HG02759 (cell line): ENCODE measurements around the gene TRIM28.
A peak's percentile ranks its signal among the peaks of the same experiment; 100 is the strongest.
"Not testable (repeated sequence)": the region's sequence is repeated elsewhere in the genome, so short reads cannot be mapped to it uniquely, and the experiment has no call there.

Experiments
- ATAC-seq: cut with Tn5 transposase; IDR thresholded peaks from one replicate; pipeline ENCODE4 v1.9.1; 2021; ENCODE audit warnings: mild to moderate bottlenecking, moderate library complexity; ENCODE audit not compliant: unreplicated experiment

Gene TRIM28

DNA sequence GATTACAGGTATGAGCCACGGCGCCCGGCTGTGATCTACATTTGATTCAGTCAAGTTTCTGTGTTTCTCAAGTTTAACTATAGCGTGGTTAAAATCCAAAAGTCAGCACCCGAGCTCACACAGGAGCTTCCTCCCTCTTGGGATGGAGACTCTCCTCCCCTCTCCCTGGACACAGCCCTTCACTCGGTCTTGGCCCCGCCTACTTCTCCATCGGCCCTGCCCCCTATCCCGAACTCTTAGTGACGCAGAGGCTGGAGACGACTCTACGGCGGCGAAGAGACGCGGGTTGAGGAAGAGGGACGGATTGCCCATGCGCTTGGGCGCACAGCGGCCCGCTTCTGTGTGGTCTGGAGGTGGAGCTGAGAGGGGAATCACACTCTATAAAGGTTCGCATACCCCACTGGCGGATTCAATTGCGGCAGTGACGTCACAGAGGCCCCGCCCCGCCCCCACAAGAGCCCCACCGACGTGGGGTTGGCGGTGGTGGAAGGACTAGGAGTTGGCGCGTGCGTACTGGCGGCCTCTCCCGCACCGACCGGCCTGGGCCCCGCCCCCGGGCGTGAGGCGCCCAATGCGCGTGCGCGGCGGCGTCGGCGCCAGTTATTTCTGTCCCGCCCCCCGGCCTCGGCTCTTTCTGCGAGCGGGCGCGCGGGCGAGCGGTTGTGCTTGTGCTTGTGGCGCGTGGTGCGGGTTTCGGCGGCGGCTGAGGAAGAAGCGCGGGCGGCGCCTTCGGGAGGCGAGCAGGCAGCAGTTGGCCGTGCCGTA lies at the start of gene TRIM28:
Gene TRIM28 (plus strand): TSS at position 239 of the 765 bp plus-strand sequence. CDS start 694 bp downstream, outside the sequence.
- ATAC-seq: peak; percentile 78

GRCh38 chr19:58497634-58498170 lies 46.2 kb upstream of the TRIM28 start:
- ATAC-seq: no peak

- ATAC-seq: no peak
These were observed 45.4 kb upstream of the TRIM28 start for GRCh38 chr19:58498316-58499020.

DNA sequence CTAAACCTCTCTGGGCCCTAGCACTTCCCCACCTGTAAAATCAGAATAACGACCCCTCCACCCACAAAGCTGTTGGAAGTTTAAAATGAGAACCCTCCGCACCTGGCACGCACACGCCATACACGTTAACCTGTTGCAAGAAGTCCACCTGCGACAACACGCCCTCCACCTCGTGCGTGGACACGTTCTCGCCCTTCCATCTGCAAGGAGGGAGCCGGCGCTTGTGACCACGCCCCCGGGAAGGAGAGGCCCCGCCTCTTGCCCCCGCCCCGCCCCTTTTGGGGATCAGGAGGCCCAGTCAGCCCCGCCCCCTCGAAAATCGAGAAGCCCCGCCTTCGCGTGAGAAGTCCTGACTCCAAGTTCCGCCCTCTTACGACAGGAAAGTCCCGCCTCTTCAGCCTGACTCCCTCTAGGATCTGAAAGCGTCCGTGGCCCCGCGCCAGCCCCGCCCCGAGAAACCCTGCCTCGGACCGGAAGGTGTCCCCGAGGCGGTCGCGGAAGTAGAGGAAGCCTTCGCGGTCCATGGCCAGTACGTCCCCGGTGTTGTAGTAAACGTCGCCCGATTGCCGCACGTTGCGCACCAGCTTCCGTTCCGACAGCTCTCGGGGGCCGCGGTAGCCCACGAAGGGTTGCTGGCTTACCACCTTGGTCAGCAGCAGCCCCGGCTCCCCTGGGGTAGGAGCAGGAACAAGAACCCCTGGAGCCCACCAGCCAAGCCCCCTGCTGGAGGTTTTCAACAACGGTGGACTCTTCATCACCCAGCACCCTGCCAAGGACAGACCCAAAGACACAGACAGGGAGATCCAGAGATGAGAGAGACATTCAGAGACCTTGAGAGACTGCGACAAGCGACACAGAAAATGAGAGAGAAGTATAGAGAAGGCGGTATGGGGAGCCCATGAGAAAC lies 44.6 kb upstream of the TRIM28 start:
- peak; percentile 91 for ATAC-seq

GRCh38 chr19:58500242-58500641 lies 43.6 kb upstream of the TRIM28 start:
- no peak for ATAC-seq

- not testable (repeated sequence) for ATAC-seq
These were observed 36.2 kb upstream of the TRIM28 start for GRCh38 chr19:58507602-58508223.

DNA sequence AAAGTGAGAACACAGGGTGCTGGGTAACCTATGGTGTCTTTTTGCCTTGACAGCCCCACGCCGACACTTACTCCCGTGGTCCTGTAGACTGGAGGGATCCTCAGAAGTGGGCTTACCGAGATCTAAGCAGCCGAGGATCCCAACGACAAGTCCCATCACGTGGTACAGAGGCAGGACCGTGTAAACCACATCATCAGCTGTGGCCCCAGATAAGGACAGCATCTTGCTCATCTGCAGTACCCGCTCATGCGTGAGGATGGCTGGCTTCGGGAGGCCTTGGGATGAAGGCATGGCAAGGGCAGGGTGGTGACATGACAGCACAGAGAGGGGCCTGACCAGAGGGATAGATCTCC lies 34.2 kb upstream of the TRIM28 start:
- ATAC-seq: no peak

GRCh38 chr19:58510084-58510862 lies 33.6 kb upstream of the TRIM28 start:
- ATAC-seq: no peak

DNA sequence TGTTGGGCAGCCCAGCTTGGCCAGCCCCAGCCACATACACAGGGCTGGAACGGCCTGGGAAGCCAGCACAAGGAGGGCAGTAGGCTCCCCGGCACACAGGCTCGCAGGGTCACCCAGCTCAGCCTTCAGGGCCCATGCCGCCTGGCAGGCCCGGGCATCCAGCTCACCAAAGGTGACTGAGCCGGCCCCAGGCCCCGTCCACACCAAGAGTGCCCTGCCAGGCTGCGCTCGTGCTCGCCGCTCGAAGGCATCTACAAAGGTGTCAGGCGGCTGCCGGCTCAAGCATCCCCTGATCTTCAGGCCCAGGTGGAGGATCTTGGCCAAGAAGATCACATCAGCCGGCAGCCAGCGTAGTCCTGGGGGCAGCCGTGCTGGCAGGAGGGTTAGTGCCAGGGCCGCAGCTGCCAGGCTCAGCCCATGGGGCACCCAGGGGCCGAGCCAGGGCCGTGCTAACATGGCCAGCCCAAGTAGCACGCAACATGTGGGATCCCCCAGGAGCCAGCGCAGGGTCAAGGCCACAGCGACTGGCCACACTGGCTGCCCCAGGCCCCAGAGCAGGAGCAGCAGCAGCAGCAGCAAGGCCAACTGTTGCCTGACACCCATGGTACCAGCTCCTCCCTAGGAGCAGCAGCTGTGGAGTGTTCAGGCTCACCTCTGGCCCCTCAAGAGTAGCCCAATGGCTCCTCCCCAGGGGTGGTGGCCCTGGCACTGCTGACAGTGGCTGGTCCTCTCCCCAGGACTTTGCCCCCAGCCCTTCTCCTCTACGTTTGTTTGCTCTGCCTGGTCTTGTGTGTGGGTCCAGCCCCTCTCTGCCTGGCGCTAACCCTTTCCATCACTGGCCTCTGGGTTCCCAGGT lies 32.3 kb upstream of the TRIM28 start, which contains the start of gene SLC27A5:
Gene SLC27A5 (minus strand): TSS at position 640 of the 856 bp plus-strand sequence. CDS start 37 bp downstream, at position 603.
- ATAC-seq: no peak

DNA sequence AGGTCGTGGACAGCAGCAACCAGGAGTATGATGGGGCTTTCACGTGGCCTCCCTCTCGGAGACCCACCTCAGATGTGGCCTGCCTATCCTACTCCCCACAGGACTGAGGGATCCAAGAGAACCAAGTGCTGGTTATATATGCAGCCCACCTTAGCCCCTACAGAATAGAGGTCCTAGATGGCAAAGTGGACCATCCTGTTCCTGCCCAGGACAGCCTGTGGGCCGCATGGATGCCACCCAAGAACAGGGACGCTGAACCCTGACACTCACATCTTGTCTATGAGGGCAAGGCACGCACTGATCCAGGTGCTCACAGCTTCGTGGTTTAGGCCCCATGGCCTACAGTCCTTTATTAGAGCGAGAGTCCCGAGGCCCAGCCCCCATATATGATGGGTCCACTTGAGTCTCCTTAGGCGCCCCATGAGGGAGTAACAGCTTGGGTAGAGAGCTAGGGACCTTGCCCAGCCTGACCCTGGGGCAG lies 30.6 kb upstream of the TRIM28 start:
- no peak for ATAC-seq

DNA sequence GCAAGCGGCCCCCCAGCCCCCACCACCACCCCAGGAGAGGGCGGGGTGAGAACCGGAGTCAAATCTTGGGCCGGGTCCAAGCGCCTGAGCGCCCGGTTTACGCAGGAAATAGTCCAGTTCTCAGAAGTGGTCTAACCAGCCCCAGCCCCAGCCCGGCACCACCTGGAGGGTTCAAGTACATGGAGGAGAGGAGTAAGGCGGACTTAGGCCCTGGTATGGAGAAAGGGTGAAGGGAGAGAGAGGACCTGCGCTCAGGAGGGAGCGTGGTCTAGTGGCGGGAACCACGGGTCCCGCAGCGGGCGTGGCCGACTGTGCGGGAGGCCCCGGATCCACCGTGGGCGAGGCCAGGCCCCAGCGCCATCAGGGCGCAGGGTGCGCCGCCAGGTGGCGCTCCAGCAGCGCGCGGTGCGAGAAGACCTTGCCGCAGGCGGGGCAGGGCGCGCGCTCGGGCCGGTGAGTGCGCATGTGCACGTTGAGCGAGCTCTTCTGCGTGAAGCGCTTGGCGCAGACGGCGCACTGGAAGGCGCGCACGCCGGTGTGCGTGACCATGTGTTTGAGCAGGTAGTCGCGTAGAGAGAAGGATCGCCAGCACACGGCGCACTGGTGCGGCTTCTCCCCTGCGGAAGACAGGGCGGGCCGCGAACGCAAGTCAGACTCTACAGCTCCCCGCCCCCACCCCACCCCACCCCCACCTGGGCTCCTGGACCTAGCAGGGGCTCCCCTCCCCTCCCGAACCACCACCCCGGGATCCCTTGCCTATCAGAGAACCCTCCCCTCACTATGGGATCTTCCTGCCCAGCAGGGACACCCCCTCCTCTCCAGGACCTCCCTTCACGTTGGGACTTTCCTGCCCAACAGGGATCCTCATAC lies 29.9 kb upstream of the TRIM28 start:
- peak; percentile 83 for ATAC-seq

GRCh38 chr19:58514564-58515022 lies 29.3 kb upstream of the TRIM28 start:
- ATAC-seq: no peak

DNA sequence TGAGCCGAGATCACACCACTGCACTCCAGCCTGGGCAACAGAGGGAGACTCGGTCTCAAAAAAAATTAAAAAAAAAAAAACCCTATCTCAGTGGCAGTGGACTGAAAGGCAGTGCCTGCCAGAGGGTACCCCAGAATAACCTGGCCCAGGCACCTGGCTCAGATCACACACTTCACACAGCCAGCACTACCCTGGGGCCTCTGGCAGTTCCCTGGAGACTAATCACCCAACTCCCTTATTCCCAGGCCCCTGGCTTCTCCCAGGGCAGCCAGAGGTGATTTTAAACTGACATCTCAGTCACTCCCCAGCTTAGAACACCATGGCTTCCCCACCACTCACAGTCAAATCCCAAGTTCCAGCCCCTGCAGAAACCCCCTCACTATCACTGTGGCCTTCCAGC lies 28.6 kb upstream of the TRIM28 start:
- ATAC-seq: no peak

DNA sequence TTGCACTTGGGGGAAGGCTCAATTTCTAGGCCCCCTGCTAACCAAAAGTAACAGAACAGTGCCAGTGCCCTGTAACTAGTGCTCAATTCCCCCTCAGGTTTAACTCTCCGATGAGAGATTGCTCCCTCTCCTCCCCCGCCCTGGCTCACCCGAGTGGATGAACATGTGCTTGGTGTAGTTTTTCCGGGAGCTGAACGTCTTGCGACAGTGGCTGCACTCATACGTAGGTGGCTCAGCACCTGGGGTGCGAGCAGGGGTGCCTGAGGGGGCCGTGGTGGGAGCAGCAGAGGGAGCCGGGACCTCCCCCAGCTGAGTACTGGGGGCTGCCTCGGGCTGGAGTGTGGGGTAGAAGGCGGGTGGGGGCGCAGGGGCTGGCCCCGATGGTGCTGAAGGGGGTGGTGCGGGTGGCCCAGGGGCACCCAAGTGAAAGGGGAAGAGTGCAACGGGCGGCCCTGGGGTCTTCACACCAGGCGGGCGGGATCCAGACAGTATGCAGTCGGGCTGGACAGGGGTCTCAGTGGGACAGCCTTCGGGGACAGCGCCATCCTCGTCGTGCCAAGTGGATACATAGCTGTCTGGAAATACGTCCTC lies 27.5 kb upstream of the TRIM28 start:
- ATAC-seq: no peak

GRCh38 chr19:58516964-58517833 lies 26.7 kb upstream of the TRIM28 start:
- ATAC-seq: no peak
